ENCODE data around the gene DYNLT5. TPM values are rescaled to one million over a fixed set of nuclear protein-coding genes. Genes with fewer than 3 reads are reported as not detected.

The DYNLT5 gene
- total RNA-seq, 1 experiment from 2014 or later, result not detected

- no peak for DNase-seq (ENCODE audit: low read depth, low spot score)
- no peak for TF ChIP-seq EZH2 (IDR thresholded peaks at IDR 0.05)
- TF ChIP-seq, protein P1, sequence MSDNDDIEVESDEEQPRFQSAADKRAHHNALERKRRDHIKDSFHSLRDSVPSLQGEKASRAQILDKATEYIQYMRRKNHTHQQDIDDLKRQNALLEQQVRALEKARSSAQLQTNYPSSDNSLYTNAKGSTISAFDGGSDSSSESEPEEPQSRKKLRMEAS (IDR thresholded peaks at IDR 0.05), result no peak
- no peak for TF ChIP-seq YY1 (IDR thresholded peaks at IDR 0.05; ENCODE audit: extremely low read depth, insufficient replicate concordance, low read depth, low read length)
- no peak for TF ChIP-seq EGR1 (IDR thresholded peaks at IDR 0.05; ENCODE audit: low read depth)
- TF ChIP-seq CEBPB (IDR thresholded peaks at IDR 0.05; ENCODE audit: low read depth), result no peak
- no peak for TF ChIP-seq CBX3 (IDR thresholded peaks at IDR 0.05; ENCODE audit: low read depth)
- no peak for TF ChIP-seq POLR2A (IDR thresholded peaks at IDR 0.05; ENCODE audit: borderline replicate concordance, extremely low read depth, insufficient read depth, insufficient read length)
- TF ChIP-seq SRF (IDR thresholded peaks at IDR 0.05; ENCODE audit: low read depth), result no peak
- TF ChIP-seq EZH2phosphoT487 (IDR thresholded peaks at IDR 0.05; ENCODE audit: borderline replicate concordance), result no peak
- TF ChIP-seq FOSL1 (IDR thresholded peaks at IDR 0.05; ENCODE audit: low read depth), result no peak
- TF ChIP-seq, protein P2, sequence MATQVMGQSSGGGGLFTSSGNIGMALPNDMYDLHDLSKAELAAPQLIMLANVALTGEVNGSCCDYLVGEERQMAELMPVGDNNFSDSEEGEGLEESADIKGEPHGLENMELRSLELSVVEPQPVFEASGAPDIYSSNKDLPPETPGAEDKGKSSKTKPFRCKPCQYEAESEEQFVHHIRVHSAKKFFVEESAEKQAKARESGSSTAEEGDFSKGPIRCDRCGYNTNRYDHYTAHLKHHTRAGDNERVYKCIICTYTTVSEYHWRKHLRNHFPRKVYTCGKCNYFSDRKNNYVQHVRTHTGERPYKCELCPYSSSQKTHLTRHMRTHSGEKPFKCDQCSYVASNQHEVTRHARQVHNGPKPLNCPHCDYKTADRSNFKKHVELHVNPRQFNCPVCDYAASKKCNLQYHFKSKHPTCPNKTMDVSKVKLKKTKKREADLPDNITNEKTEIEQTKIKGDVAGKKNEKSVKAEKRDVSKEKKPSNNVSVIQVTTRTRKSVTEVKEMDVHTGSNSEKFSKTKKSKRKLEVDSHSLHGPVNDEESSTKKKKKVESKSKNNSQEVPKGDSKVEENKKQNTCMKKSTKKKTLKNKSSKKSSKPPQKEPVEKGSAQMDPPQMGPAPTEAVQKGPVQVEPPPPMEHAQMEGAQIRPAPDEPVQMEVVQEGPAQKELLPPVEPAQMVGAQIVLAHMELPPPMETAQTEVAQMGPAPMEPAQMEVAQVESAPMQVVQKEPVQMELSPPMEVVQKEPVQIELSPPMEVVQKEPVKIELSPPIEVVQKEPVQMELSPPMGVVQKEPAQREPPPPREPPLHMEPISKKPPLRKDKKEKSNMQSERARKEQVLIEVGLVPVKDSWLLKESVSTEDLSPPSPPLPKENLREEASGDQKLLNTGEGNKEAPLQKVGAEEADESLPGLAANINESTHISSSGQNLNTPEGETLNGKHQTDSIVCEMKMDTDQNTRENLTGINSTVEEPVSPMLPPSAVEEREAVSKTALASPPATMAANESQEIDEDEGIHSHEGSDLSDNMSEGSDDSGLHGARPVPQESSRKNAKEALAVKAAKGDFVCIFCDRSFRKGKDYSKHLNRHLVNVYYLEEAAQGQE (IDR thresholded peaks at IDR 0.05; ENCODE audit: low read depth), result no peak
- TF ChIP-seq CTCF (IDR thresholded peaks at IDR 0.05 in 2 of 3, conservative IDR thresholded peaks at IDR 0.05 in 1 of 3; ENCODE audit: borderline replicate concordance in 1 of 3, insufficient read depth in 1 of 3, low read depth in 2 of 3, low read length in 2 of 3), result no peak
- no peak for TF ChIP-seq SIN3A (IDR thresholded peaks at IDR 0.05; ENCODE audit: low read depth)
- no peak for TF ChIP-seq TCF7L2 (IDR thresholded peaks at IDR 0.05; ENCODE audit: borderline replicate concordance, extremely low read depth, insufficient read depth, insufficient read length)
- no peak for TF ChIP-seq SP1 (IDR thresholded peaks at IDR 0.05; ENCODE audit: low read depth)
- Histone ChIP-seq H3K27ac (ENCODE audit: low read depth, low read length) (no peak overlapping the region), H4K20me1 (ENCODE audit: insufficient read depth) (no peaks in the 10 kb centered on the region), H3K27me3 (ENCODE audit: insufficient read depth, low read length) (no peaks in the 10 kb centered on the region), H3K9me3 (ENCODE audit: control insufficient read depth in 1 of 2, insufficient read depth in 1 of 2, low read depth in 1 of 2, low read length in 2 of 2) (no peaks in the 10 kb centered on the region), H3K4me3 (replicated peaks in 1 of 2; ENCODE audit: low read depth in 1 of 2, low read length in 2 of 2) (no peak overlapping the region), H3K4me1 (ENCODE audit: control insufficient read depth in 1 of 2, insufficient read depth in 2 of 2, low read length in 2 of 2) (no peaks in the 10 kb centered on the region), H3K79me2 (ENCODE audit: insufficient read depth, low read length) (no peaks in the 10 kb centered on the region), H3K9me2 (ENCODE audit: insufficient read depth) (no peaks in the 10 kb centered on the region), H3K9ac (ENCODE audit: low read length) (no peak overlapping the region), H2AFZ (ENCODE audit: low read depth, low read length, poor library complexity, severe bottlenecking) (no peak overlapping the region), H3K4me2 (ENCODE audit: low read length) (no peak overlapping the region), H3K36me3 (ENCODE audit: control insufficient read depth in 1 of 2, insufficient read depth in 2 of 2, low read length in 2 of 2) (no peaks in the 10 kb centered on the region)
- ATAC-seq, result no peak
- ChIA-PET CTCF (no interaction called here), POLR2A (no interaction called here), RAD21 (ENCODE audit: low non-redundant PET in 1 of 2, low total read pairs in 2 of 2, uncharacterized antibody in 2 of 2, unreplicated experiment in 2 of 2) (no interaction called here)
- BruUV-seq (replicated peaks), result no TSS peak
- intact Hi-C loops (cut with micrococcal nuclease), result no loop called here
Measured at GRCh38 chr1:66757722-66758240, 5.5 kb downstream of the DYNLT5 start.

Data from HCT116 (cell line).